GM10847 (cell line): ENCODE data around the gene BTBD2.

ENCODE experiments used
- POLR2A ChIP-seq: IDR thresholded peaks from 2 replicates; pipeline ENCODE4 v1.6.1; 2011; ENCODE audit not compliant: insufficient read length; ENCODE audit errors: extremely low read depth

BTBD2 gene

DNA sequence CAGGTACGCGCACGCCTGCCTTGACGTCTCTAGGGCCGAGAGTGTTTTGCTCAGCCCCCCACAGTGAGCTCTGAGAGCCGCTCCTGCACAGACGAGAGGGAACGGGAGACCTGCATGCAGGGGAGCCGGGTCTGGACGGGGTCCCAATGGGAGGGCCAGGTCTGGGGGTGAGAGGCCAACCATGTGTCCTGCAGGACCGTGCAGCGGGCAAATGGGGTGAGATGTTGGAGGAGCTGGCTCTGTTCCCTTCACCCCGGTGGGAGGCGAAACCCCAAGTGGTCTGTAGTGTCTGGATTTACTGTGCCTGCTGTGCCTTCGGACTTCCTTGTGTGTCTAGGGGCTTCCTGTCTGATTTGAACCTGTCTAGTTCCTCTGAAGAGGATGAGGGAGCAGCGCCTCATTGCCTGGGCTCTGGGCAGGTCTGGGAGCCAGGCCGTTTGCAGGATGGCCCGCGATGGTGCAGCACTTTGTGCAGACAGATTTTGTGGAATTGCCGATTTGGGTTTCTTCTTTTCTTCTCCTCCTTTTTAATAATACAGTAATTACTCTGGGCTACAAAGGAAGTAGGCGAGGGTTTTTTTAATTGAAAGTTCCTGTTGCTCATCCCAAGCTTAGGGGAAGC lies 72.5 kb downstream of the BTBD2 start:
- no peak for TF ChIP-seq POLR2A

GRCh38 chr19:1942078-1942933 lies 73.2 kb downstream of the BTBD2 start:
- peak; percentile 7 for TF ChIP-seq POLR2A

DNA sequence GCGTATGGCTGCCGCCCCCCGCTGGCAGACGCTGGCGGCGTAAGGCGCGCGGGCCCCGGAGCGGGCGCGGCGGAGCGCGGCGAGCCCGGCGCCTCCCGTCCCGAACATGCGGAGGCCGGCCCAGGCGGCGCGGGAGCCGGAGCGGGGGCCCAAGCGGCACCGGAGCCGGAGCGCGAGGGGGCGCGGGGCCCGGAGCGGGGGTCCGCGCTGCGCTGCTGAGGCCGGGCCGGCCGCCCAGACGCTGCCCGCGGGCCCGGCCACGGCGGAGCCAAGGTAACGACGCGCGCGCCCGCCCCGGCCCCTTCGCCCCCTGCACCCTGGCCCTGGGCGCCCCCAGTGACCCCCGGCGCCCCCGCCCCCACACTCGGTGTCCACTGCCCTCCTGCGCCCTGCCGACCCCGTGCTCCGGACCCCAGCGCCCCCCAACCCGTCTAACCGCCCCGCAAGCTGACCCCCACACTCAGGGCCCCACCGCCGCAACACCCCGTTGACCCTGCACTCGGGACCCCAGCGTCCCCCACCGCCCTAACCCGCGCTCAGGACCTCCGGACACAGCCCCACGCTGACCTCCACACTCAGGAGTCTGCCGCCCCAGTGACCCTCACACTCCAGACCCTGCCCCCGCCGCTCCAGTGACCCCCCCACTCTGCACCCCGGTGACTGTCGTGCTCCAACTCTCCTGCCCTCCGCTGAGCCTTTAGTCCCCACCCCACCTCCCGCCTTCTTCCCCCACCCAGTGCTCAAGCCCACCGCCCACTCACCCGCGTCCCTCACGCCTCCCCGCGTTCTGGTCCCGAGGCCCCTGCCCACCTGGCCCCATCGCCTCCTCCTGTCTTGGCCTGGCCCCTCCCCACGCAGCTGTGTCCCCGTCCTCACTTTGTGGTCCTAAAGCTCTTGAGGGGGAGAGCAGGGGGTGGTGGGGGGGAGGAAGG lies 74.1 kb downstream of the BTBD2 start, which contains the start of gene CSNK1G2:
Gene CSNK1G2 (plus strand): TSS at position 27 of the 932 bp plus-strand sequence. CDS start 28,601 bp downstream, outside the sequence.
- no peak for TF ChIP-seq POLR2A

GRCh38 chr19:1938071-1938470 lies 77.4 kb downstream of the BTBD2 start:
- TF ChIP-seq POLR2A = no peak

DNA sequence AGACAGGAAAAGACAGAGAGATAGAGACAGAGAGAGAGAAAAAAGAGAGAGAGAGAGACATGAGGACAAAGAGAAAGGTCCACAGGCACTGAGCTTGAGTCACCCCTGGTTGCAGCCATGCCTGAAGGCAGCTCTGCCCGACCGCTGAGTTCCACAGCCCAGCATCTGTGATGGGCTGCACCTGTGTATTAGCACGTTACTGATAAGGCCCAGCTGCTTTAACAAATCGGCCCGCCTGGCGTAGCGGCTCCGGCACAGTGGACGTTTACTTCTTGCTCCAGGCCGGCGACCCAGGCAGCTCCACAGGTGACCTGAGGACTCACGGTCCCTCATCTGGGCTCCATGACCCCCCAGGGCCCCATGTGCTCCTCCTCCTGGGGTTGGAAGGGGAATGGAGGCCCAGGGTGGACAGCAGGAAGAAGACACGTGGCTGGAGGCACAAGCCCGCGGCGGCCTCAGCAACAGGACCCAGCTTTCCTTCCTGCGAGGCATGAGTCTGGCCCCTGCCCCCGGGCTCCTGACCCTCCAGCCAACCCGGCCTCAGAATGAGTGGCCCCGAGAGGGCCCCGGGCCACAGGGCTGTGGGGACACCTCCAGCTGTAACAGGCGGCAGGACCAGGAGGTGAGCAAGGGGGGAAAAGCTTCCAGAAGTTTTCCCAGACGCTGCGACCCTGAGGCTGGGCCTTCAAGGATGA lies 78.5 kb downstream of the BTBD2 start:
- no peak for TF ChIP-seq POLR2A

DNA sequence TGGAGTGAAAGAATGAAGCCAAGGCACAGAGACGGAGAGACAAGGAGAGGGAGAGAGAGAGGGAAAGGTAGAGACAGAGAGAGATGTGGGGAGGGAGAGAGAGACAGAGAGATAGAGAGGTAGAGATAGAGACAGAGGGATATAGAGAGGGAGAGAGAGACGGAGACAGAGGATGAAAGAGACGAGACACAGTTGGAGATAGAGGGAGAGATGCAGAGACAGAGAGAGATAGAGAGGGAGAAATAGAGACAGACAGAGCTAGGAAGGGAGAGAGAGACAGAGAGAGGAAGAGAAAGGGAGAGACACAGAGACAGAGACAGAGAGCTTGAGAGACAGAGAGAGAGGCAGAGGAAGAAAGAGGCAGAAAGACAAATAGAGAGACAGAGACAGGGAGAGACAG lies 79.1 kb downstream of the BTBD2 start:
- TF ChIP-seq POLR2A = no peak

DNA sequence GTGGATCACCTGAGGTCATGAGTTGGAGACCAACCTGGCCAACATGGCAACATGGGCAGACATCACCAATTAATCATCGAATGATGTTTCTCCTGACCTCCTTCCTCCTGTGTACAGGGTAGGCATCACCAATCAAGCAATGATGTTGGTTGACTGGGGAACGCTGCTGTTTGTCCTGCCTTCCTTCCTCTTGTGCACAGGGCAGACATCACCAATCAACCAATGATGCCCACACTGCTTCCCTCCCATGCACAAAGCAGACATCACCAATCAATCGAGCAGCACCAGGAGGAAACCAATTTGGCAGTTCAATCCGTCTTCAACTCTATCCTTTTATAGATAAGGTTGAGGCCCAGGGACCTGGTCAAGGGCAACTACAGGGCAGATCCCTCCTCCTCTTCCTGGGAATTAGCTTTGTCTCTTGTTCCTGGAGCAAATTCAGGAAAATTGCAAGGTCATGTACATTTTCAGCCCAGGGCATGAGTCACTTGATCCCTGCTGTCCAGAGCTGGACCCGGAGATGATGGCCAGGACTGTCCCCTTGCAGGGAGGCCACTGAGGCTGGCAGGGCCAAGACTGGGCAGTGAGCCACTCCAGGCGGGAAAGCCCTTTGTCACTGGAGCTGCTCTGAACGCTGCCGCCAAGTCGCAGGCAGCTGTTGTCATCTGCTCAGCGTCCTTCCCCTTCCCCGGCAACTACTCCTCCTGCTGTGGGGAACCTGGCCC lies 79.9 kb downstream of the BTBD2 start:
- no peak for TF ChIP-seq POLR2A
